ENCODE measurements around the gene WDR36. TPM values are rescaled to one million over a fixed set of nuclear protein-coding genes. Genes with fewer than 3 reads are reported as not detected.
A peak's percentile ranks its signal among the peaks of the same experiment; 100 is the strongest.

The WDR36 gene
- polyA plus RNA-seq: 19.8 TPM

- Mint-ChIP-seq H3K27me3 (peaks cover 2% of the 10 kb centered on the region), H3K27ac (peak within 1 kb of the TSS; percentile 68 to 98 (median 96)), H3K9me3 (no peaks in the 10 kb centered on the region), H3K36me3 (no peaks in the 10 kb centered on the region), H3K4me1 (peaks cover 18 to 23% (median 22%) of the 10 kb centered on the region in 3 donors), H3K4me3 (peak within 1 kb of the TSS; percentile 90 to 99 (median 97))
Measured at GRCh38 chr5:111092062-111092853, at the start of gene WDR36. Gene WDR36 (plus strand): TSS chr5:111092348. CDS start chr5:111092457, 109 bp downstream.

GRCh38 chr5:111043712-111044506, 48.2 kb upstream of the WDR36 start:
- H3K4me3 Mint-ChIP-seq: no peak overlapping the region
- no peak overlapping the region for H3K27ac Mint-ChIP-seq
- no peaks in the 10 kb centered on the region for H3K27me3 Mint-ChIP-seq
- no peaks in the 10 kb centered on the region for H3K4me1 Mint-ChIP-seq
- no peaks in the 10 kb centered on the region for H3K36me3 Mint-ChIP-seq
- peaks cover 0 to under 1% (median 0%) of the 10 kb centered on the region in 3 donors for H3K9me3 Mint-ChIP-seq

- Mint-ChIP-seq H3K9me3 (peaks cover 0 to 5% (median 0%) of the 10 kb centered on the region in 3 donors), H3K27ac (no peak overlapping the region), H3K4me1 (no peaks in the 10 kb centered on the region), H3K27me3 (peaks cover 15% of the 10 kb centered on the region), H3K4me3 (no peak overlapping the region), H3K36me3 (no peaks in the 10 kb centered on the region)
Measured at GRCh38 chr5:111058064-111058463, 34.1 kb upstream of the WDR36 start.

GRCh38 chr5:111060169-111060568, 32.0 kb upstream of the WDR36 start:
- Mint-ChIP-seq H3K4me1 (no peaks in the 10 kb centered on the region), H3K27ac (no peak overlapping the region), H3K4me3 (no peak overlapping the region), H3K9me3 (peaks cover 0 to 5% (median 0%) of the 10 kb centered on the region in 3 donors), H3K27me3 (peaks cover 18% of the 10 kb centered on the region), H3K36me3 (no peaks in the 10 kb centered on the region)

GRCh38 chr5:111061618-111062017, 30.5 kb upstream of the WDR36 start:
- Mint-ChIP-seq H3K4me3 (no peak overlapping the region), H3K9me3 (peaks cover 0 to 5% (median 0%) of the 10 kb centered on the region in 3 donors), H3K4me1 (no peaks in the 10 kb centered on the region), H3K27ac (no peak overlapping the region), H3K36me3 (no peaks in the 10 kb centered on the region), H3K27me3 (peaks cover 18% of the 10 kb centered on the region)

GRCh38 chr5:111063709-111064322, 28.3 kb upstream of the WDR36 start:
- Mint-ChIP-seq H3K27ac (no peak overlapping the region), H3K36me3 (no peaks in the 10 kb centered on the region), H3K4me3 (no peak overlapping the region), H3K27me3 (peaks cover 23% of the 10 kb centered on the region), H3K9me3 (peaks cover 0 to 2% (median 0%) of the 10 kb centered on the region in 3 donors), H3K4me1 (no peaks in the 10 kb centered on the region)

GRCh38 chr5:111066261-111066938, 25.7 kb upstream of the WDR36 start:
- H3K4me1 Mint-ChIP-seq: peaks cover 0 to 7% (median 6%) of the 10 kb centered on the region in 3 donors
- H3K27ac Mint-ChIP-seq: no peak overlapping the region
- H3K4me3 Mint-ChIP-seq: no peak overlapping the region
- peaks cover 44% of the 10 kb centered on the region for H3K27me3 Mint-ChIP-seq
- no peaks in the 10 kb centered on the region for H3K36me3 Mint-ChIP-seq
- no peaks in the 10 kb centered on the region for H3K9me3 Mint-ChIP-seq

GRCh38 chr5:111068213-111068612, 23.9 kb upstream of the WDR36 start:
- H3K4me3 Mint-ChIP-seq: no peak overlapping the region

GRCh38 chr5:111069839-111070238, 22.3 kb upstream of the WDR36 start:
- no peak overlapping the region for H3K27ac Mint-ChIP-seq
- H3K9me3 Mint-ChIP-seq: no peaks in the 10 kb centered on the region
- H3K27me3 Mint-ChIP-seq: peaks cover 71% of the 10 kb centered on the region
- H3K36me3 Mint-ChIP-seq: no peaks in the 10 kb centered on the region
- H3K4me3 Mint-ChIP-seq: peak overlapping the region in 1 of 4 donors; percentile 66
- peaks cover 6 to 18% (median 15%) of the 10 kb centered on the region in 3 donors for H3K4me1 Mint-ChIP-seq

More at GRCh38 chr5:111068213-111068612, 23.9 kb upstream of the WDR36 start:
- no peaks in the 10 kb centered on the region for H3K36me3 Mint-ChIP-seq
- peaks cover 1 to 13% (median 10%) of the 10 kb centered on the region in 3 donors for H3K4me1 Mint-ChIP-seq
- H3K27ac Mint-ChIP-seq: no peak overlapping the region
- H3K9me3 Mint-ChIP-seq: no peaks in the 10 kb centered on the region
- H3K27me3 Mint-ChIP-seq: peaks cover 60% of the 10 kb centered on the region

- Mint-ChIP-seq H3K4me1 (peaks cover 6 to 18% (median 15%) of the 10 kb centered on the region in 3 donors), H3K36me3 (no peaks in the 10 kb centered on the region), H3K27ac (no peak overlapping the region), H3K27me3 (peaks cover 70% of the 10 kb centered on the region), H3K4me3 (peak overlapping the region in 2 of 4 donors; percentile 26 to 66), H3K9me3 (no peaks in the 10 kb centered on the region)
Measured at GRCh38 chr5:111070272-111071134, 21.6 kb upstream of the WDR36 start.

- H3K27ac Mint-ChIP-seq: peak within 1 kb of the TSS in 1 of 3 donors; percentile 21
- H3K4me1 Mint-ChIP-seq: peaks cover 6 to 18% (median 15%) of the 10 kb centered on the region in 3 donors
- no peaks in the 10 kb centered on the region for H3K9me3 Mint-ChIP-seq
- H3K4me3 Mint-ChIP-seq: peak within 1 kb of the TSS in 3 of 4 donors; percentile 14 to 91 (median 26)
- peaks cover 63% of the 10 kb centered on the region for H3K27me3 Mint-ChIP-seq
- H3K36me3 Mint-ChIP-seq: no peaks in the 10 kb centered on the region
Measured at GRCh38 chr5:111071413-111071812, 20.7 kb upstream of the WDR36 start, which contains the start of gene TSLP. Gene TSLP (plus strand): TSS chr5:111071713. CDS start chr5:111071891, 178 bp downstream.

- peaks cover 6 to 18% (median 15%) of the 10 kb centered on the region in 3 donors for H3K4me1 Mint-ChIP-seq
- peak overlapping the region in 1 of 3 donors; percentile 3 for H3K27ac Mint-ChIP-seq
- no peaks in the 10 kb centered on the region for H3K36me3 Mint-ChIP-seq
- peak overlapping the region; percentile 25 to 91 (median 83) for H3K4me3 Mint-ChIP-seq
- peaks cover 55% of the 10 kb centered on the region for H3K27me3 Mint-ChIP-seq
- H3K9me3 Mint-ChIP-seq: no peaks in the 10 kb centered on the region
Measured at GRCh38 chr5:111072949-111073682, 19.0 kb upstream of the WDR36 start.

GRCh38 chr5:111074244-111074643, 17.9 kb upstream of the WDR36 start:
- Mint-ChIP-seq H3K4me3 (peak overlapping the region in 2 of 4 donors; percentile 10 to 25), H3K36me3 (no peaks in the 10 kb centered on the region), H3K27ac (no peak overlapping the region), H3K4me1 (peaks cover 6 to 17% (median 15%) of the 10 kb centered on the region in 3 donors), H3K9me3 (no peaks in the 10 kb centered on the region), H3K27me3 (peaks cover 54% of the 10 kb centered on the region)
